ENCODE results near the gene ADIPOR2. TPM values are rescaled to one million over a fixed set of nuclear protein-coding genes. Genes with fewer than 3 reads are reported as not detected.
"Not testable (repeated sequence)": the region's sequence is repeated elsewhere in the genome, so short reads cannot be mapped to it uniquely, and the experiment has no call there.

Gene ADIPOR2
- total and polyA plus RNA-seq, 2 donors (not counting 1 experiment from before 2014, with no cell fraction given) = 9.2 to 35.9 TPM

DNA sequence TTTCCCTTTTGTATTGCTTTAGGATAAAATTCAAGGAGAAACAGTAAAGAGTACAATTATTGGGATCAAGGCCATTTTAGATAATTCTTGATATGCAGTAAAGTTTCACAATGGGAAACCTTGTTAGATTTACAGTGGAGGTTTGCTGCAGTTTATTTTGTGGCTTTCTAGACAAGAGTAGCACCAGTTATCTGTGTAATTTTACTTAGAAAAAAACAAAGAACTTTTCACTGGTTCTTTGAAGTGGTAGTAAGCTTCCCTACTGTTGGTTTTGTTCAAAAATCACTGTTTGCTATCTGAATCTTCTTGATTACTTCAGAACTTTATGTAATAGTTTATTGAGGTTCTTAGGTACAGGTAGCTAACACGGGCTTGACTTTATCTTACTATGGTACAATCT is 42.0 kb downstream of the ADIPOR2 start:
- Mint-ChIP-seq H3K4me1 (peaks cover 22% of the 10 kb centered on the region), H3K9me3 (ENCODE audit: insufficient read depth) (no peaks in the 10 kb centered on the region), H3K4me3 (no peak overlapping the region), H3K27ac (no peak overlapping the region), H3K27me3 (no peaks in the 10 kb centered on the region)
- H3K36me3 ChIP-seq (replicated peaks in 1 of 2; ENCODE audit: control extremely low read depth in 1 of 2, control insufficient read depth in 1 of 2, extremely low read depth in 1 of 2, insufficient read depth in 2 of 2, low read length in 1 of 2) = no peaks in the 10 kb centered on the region
- H3K9me3 ChIP-seq (ENCODE audit: control extremely low read depth in 1 of 3, control insufficient read depth in 2 of 3, insufficient read depth in 1 of 3, low read length in 2 of 3) = no peaks in the 10 kb centered on the region
- ChIA-PET CTCF (no interaction called here), POLR2A (no interaction called here)
- H4K20me1 ChIP-seq (ENCODE audit: control insufficient read depth, insufficient read depth, low read length, poor library complexity, severe bottlenecking) = peaks cover 27% of the 10 kb centered on the region
- peaks cover 47% of the 10 kb centered on the region for H3K79me2 ChIP-seq (ENCODE audit: control insufficient read depth, insufficient read depth, low read length)
- no peak overlapping the region for H2AFZ ChIP-seq (ENCODE audit: insufficient read depth, low read depth, low read length, poor library complexity, severe bottlenecking)
- TF ChIP-seq EZH2 (IDR thresholded peaks at IDR 0.05; ENCODE audit: borderline replicate concordance, insufficient read depth, low read depth, low read length, poor library complexity, severe bottlenecking) = no peak
- TF ChIP-seq, protein P1, sequence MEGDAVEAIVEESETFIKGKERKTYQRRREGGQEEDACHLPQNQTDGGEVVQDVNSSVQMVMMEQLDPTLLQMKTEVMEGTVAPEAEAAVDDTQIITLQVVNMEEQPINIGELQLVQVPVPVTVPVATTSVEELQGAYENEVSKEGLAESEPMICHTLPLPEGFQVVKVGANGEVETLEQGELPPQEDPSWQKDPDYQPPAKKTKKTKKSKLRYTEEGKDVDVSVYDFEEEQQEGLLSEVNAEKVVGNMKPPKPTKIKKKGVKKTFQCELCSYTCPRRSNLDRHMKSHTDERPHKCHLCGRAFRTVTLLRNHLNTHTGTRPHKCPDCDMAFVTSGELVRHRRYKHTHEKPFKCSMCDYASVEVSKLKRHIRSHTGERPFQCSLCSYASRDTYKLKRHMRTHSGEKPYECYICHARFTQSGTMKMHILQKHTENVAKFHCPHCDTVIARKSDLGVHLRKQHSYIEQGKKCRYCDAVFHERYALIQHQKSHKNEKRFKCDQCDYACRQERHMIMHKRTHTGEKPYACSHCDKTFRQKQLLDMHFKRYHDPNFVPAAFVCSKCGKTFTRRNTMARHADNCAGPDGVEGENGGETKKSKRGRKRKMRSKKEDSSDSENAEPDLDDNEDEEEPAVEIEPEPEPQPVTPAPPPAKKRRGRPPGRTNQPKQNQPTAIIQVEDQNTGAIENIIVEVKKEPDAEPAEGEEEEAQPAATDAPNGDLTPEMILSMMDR (IDR thresholded peaks at IDR 0.05) = no peak
- H3K27ac ChIP-seq (ENCODE audit: low read length in 2 of 2) = no peak overlapping the region
- H3K27me3 ChIP-seq (replicated peaks in 1 of 4; ENCODE audit: control extremely low read depth in 1 of 4, control insufficient read depth in 3 of 4, insufficient read depth in 4 of 4, low read length in 3 of 4) = no peaks in the 10 kb centered on the region
- no peak overlapping the region for H3K9ac ChIP-seq (ENCODE audit: low read length)
- no peak overlapping the region for H3K4me3 ChIP-seq (ENCODE audit: control extremely low read depth in 1 of 5, extremely low read depth in 1 of 5, insufficient read depth in 1 of 5, low read depth in 2 of 5, low read length in 4 of 5)
- DNase-seq (no peak), ATAC-seq (ENCODE audit: low read depth) (no peak)
- intact Hi-C loops (cut with micrococcal nuclease) = no loop called here
- WGBS (ENCODE audit: insufficient coverage) = no CpG with 5 or more reads among the region's 1 CpG
- no peak overlapping the region for H3K4me2 ChIP-seq (replicated peaks; ENCODE audit: low read depth, low read length, poor library complexity, severe bottlenecking)
- peaks cover 0 to 4% of the 10 kb centered on the region in 2 donors for H3K4me1 ChIP-seq (ENCODE audit: control insufficient read depth in 2 of 2, insufficient read depth in 2 of 2, low read length in 2 of 2)

DNA sequence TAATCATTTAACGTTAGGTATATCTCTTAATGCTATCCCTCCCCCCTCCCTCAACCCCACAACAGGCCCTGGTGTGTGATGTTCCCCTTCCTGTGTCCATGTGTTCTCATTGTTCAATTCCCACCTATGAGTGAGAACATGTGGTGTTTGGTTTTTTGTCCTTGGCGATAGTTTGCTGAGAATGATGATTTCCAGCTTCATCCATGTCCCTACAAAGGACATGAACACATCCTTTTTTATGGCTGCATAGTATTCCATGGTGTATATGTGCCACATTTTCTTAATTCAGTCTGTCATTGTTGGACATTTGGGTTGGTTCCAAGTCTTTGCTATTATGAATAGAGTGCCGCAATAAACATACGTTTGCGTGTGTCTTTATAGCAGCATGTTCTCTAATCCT is 42.8 kb downstream of the ADIPOR2 start:
- H3K9ac ChIP-seq (ENCODE audit: low read length); CTCF ChIA-PET; H3K9me3 ChIP-seq (ENCODE audit: control extremely low read depth in 1 of 3, control insufficient read depth in 2 of 3, insufficient read depth in 1 of 3, low read length in 2 of 3); H3K9me3 Mint-ChIP-seq (ENCODE audit: insufficient read depth); H3K27ac ChIP-seq (ENCODE audit: low read length in 2 of 2); intact Hi-C loops (cut with micrococcal nuclease); H3K4me1 ChIP-seq (ENCODE audit: control insufficient read depth in 2 of 2, insufficient read depth in 2 of 2, low read length in 2 of 2); H3K27ac Mint-ChIP-seq; H3K4me3 ChIP-seq (ENCODE audit: control extremely low read depth in 1 of 5, extremely low read depth in 1 of 5, insufficient read depth in 1 of 5, low read depth in 2 of 5, low read length in 4 of 5); H3K36me3 ChIP-seq (replicated peaks in 1 of 2; ENCODE audit: control extremely low read depth in 1 of 2, control insufficient read depth in 1 of 2, extremely low read depth in 1 of 2, insufficient read depth in 2 of 2, low read length in 1 of 2); H3K4me3 Mint-ChIP-seq; ATAC-seq (ENCODE audit: low read depth); H3K4me2 ChIP-seq (replicated peaks; ENCODE audit: low read depth, low read length, poor library complexity, severe bottlenecking); H2AFZ ChIP-seq (ENCODE audit: insufficient read depth, low read depth, low read length, poor library complexity, severe bottlenecking); POLR2A ChIA-PET; DNase-seq; H3K27me3 Mint-ChIP-seq; H3K27me3 ChIP-seq (replicated peaks in 1 of 4; ENCODE audit: control extremely low read depth in 1 of 4, control insufficient read depth in 3 of 4, insufficient read depth in 4 of 4, low read length in 3 of 4): not testable (repeated sequence)
- H3K4me1 Mint-ChIP-seq = peaks cover 25% of the 10 kb centered on the region
- Histone ChIP-seq H3K79me2 (ENCODE audit: control insufficient read depth, insufficient read depth, low read length) (peaks cover 50% of the 10 kb centered on the region), H4K20me1 (ENCODE audit: control insufficient read depth, insufficient read depth, low read length, poor library complexity, severe bottlenecking) (peaks cover 33% of the 10 kb centered on the region)
- WGBS (ENCODE audit: insufficient coverage) = no CpG with 5 or more reads among the region's 5 CpGs

Measured in B cell (primary cell).